Limb (tissue), 2 donors: ENCODE measurements around the gene PRTN3.

ENCODE experiments used
- DNase-seq, 2 donors: peaks; one replicate each; pipeline ENCODE4 v3.0.0-alpha.2; 2016; ENCODE audit errors: extremely low spot score in 2 of 2

The PRTN3 gene

DNA sequence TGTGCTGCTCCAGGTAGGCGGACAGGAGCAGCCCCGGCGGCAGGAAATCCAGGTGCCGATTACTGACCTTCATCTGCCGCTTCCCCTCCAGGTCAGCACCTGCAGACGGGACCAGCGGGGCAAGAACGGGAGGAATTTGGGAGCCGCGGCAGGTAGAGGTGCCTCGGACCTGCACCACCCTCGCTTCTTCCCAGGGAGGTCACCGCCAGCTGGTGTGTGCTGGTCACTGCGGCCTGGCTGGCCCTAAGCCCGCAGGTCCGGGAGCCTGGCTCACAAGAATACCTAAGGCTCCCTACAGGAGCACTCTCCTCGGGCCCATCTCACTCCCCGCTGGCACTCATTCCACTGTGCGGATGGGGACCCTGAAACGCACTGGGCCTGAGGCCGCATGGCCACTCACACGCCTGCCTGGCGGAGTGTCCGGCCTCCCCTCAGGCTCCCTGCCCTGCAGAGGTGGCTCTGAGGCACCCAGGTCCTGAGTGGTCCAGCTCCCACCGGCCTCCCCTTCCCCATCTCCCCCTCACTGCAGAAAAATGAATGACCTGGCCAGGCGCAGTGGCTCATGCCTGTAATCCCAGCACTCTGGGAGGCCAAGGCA lies 56.7 kb downstream of the PRTN3 start:
- DNase-seq = no peak
